ENCODE results near the gene MAPK1. TPM values are rescaled to one million over a fixed set of nuclear protein-coding genes. Genes with fewer than 3 reads are reported as not detected.

MAPK1 gene
- total and polyA plus RNA-seq, 9 of the 15 experiments (the other 6 are each of a cell fraction or from before 2014, with no cell fraction given), result 46.3 to 575 (median 283) TPM

- TF ChIP-seq ZNF740 (CRISPR knock-in tag; IDR thresholded peaks at IDR 0.05) (no peak), ZNF740 (tag; IDR thresholded peaks at IDR 0.05) (0 out of 4 replicates have a peak, but pooled peaks of 1 of the 2 experiments have one; percentile 14), CEBPB (tag; IDR thresholded peaks at IDR 0.05) (no peak), ZNF24 (IDR thresholded peaks at IDR 0.05) (no peak), ZNF583 (CRISPR knock-in tag; IDR thresholded peaks at IDR 0.05) (no peak), CBX8 (IDR thresholded peaks at IDR 0.05; ENCODE audit: borderline replicate concordance, extremely low read depth, low read depth, low read length, poor library complexity, severe bottlenecking) (no peak), TAF1 (IDR thresholded peaks at IDR 0.05; ENCODE audit: control insufficient read depth, extremely low read depth, insufficient read depth, low read length, severe bottlenecking) (no peak), ZNF551 (CRISPR knock-in tag; IDR thresholded peaks at IDR 0.05) (no peak), DIDO1 (tag; IDR thresholded peaks at IDR 0.05; ENCODE audit: low read depth) (no peak), ELK3 (CRISPR knock-in tag; IDR thresholded peaks at IDR 0.05) (no peak)
- TF ChIP-seq, protein P1, sequence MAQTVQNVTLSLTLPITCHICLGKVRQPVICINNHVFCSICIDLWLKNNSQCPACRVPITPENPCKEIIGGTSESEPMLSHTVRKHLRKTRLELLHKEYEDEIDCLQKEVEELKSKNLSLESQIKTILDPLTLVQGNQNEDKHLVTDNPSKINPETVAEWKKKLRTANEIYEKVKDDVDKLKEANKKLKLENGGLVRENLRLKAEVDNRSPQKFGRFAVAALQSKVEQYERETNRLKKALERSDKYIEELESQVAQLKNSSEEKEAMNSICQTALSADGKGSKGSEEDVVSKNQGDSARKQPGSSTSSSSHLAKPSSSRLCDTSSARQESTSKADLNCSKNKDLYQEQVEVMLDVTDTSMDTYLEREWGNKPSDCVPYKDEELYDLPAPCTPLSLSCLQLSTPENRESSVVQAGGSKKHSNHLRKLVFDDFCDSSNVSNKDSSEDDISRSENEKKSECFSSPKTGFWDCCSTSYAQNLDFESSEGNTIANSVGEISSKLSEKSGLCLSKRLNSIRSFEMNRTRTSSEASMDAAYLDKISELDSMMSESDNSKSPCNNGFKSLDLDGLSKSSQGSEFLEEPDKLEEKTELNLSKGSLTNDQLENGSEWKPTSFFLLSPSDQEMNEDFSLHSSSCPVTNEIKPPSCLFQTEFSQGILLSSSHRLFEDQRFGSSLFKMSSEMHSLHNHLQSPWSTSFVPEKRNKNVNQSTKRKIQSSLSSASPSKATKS (CRISPR knock-in tag; IDR thresholded peaks at IDR 0.05), result no peak
- TF ChIP-seq, protein P2, sequence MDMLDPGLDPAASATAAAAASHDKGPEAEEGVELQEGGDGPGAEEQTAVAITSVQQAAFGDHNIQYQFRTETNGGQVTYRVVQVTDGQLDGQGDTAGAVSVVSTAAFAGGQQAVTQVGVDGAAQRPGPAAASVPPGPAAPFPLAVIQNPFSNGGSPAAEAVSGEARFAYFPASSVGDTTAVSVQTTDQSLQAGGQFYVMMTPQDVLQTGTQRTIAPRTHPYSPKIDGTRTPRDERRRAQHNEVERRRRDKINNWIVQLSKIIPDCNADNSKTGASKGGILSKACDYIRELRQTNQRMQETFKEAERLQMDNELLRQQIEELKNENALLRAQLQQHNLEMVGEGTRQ (CRISPR knock-in tag; IDR thresholded peaks at IDR 0.05), result no peak
- TF ChIP-seq, protein P3, sequence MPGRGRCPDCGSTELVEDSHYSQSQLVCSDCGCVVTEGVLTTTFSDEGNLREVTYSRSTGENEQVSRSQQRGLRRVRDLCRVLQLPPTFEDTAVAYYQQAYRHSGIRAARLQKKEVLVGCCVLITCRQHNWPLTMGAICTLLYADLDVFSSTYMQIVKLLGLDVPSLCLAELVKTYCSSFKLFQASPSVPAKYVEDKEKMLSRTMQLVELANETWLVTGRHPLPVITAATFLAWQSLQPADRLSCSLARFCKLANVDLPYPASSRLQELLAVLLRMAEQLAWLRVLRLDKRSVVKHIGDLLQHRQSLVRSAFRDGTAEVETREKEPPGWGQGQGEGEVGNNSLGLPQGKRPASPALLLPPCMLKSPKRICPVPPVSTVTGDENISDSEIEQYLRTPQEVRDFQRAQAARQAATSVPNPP (IDR thresholded peaks at IDR 0.05; ENCODE audit: borderline replicate concordance, insufficient read depth, insufficient read length), result no peak
These were observed 59.6 kb downstream of the MAPK1 start (continued) for GRCh38 chr22:21807544-21808529.
